K562 (cell line): ENCODE data around the gene INSL3. TPM values are rescaled to one million over a fixed set of nuclear protein-coding genes. Genes with fewer than 3 reads are reported as not detected.

Experiments used
- ATAC-seq: fragments of 200-7000 bp; cut with Tn5 transposase; 3 replicates; pipeline ENCODE4 v1.9.1; 2020; ENCODE audit warnings: moderate library complexity
- BruUV-seq: library from RNA; stranded (reverse); fragments of 400-500 nt; replicated peaks from 2 replicates; lab custom pipeline; 2021; lab: Mats Ljungman, UMichigan
- CTCF ChIA-PET: fragments of 300-600 bp; formaldehyde crosslinking; extraction: SDS; loops from one replicate; lab custom pipeline; 2021; ENCODE audit warnings: low intra/inter-chr PET ratio; lab: Yijun Ruan, JAX
- POLR2A ChIA-PET: fragments of 300-600, 350-650 bp; sonication (Branson Sonifier 250); formaldehyde crosslinking; extraction: SDS; loops from one replicate; lab custom pipeline; 2021; ENCODE audit warnings: antibody characterized with exemption, inconsistent platforms; lab: Yijun Ruan, JAX
- DNase-seq, 4 experiments: peaks; one replicate each; pipeline versions ENCODE4 v3.0.0 to v3.0.0-alpha.2; 2011 to 2018; ENCODE audit warnings: low spot score in 3 of 4, mixed read lengths in 3 of 4; ENCODE audit errors: extremely low read depth in 1 of 4
- FAIRE-seq: peaks from 2 replicates; lab custom pipeline; 2011; peaks lifted over from hg19 to GRCh38; lab: Jason Lieb, UNC
- H2AFZ ChIP-seq: 2 replicates; pipeline ENCODE4 v1.6.0; 2011; ENCODE audit warnings: low read depth, low read length, control low read depth, inconsistent platforms
- H3K27ac ChIP-seq: fragments of 200-600 bp; 3 replicates; pipeline ENCODE4 v1.8.0; 2011; ENCODE audit warnings: low read depth, mild to moderate bottlenecking, control low read depth, inconsistent platforms, low read length, moderate library complexity, mixed read lengths; ENCODE audit errors: extremely low read depth
- H3K27me3 ChIP-seq, 2 experiments: fragments of 300-600 bp in 1 of 2; 2 replicates in 1 of 2; 3 replicates in 1 of 2; pipeline versions ENCODE4 v1.6.0 to v1.8.0; 2011; ENCODE audit warnings: inconsistent platforms in 2 of 2, low read length in 2 of 2, mild to moderate bottlenecking in 1 of 2, mixed read lengths in 1 of 2, moderate library complexity in 1 of 2; ENCODE audit not compliant: control insufficient read depth in 2 of 2, insufficient read depth in 2 of 2
- H3K36me3 ChIP-seq: fragments of 300-600 bp; 3 replicates; pipeline ENCODE4 v1.8.0; 2011; ENCODE audit warnings: mild to moderate bottlenecking, low read length, inconsistent platforms; ENCODE audit not compliant: control insufficient read depth, insufficient read depth
- H3K4me1 ChIP-seq, 2 experiments: fragments of 200-600 bp in 1 of 2; replicated peaks in 1 of 2; 2 replicates in 1 of 2; 3 replicates in 1 of 2; pipeline versions ENCODE4 v1.5.1 to v1.8.0; 2011; ENCODE audit warnings: inconsistent platforms in 2 of 2, low read length in 2 of 2, mild to moderate bottlenecking in 1 of 2, mixed read lengths in 1 of 2, moderate library complexity in 1 of 2; ENCODE audit not compliant: control insufficient read depth in 2 of 2, insufficient read depth in 2 of 2
- H3K4me2 ChIP-seq: 2 replicates; pipeline ENCODE4 v1.6.1; 2011; ENCODE audit warnings: low read length, control low read depth, inconsistent platforms, mixed read lengths; ENCODE audit not compliant: insufficient read depth
- H3K4me3 ChIP-seq: fragments of 200-600 bp; sonication (generic), shearing (Covaris generic); 2 replicates; pipeline ENCODE4 v1.5.1; 2016; ENCODE audit warnings: control low read depth, inconsistent platforms
- H3K79me2 ChIP-seq: fragments of 200-600 bp; 3 replicates; pipeline ENCODE4 v1.8.0; 2011; ENCODE audit warnings: low read length, inconsistent platforms; ENCODE audit not compliant: control insufficient read depth, insufficient read depth
- H3K9ac ChIP-seq, 2 experiments: 2 replicates each; pipeline versions ENCODE4 v1.6.0 to v1.6.1; 2011; ENCODE audit warnings: low read depth in 2 of 2, low read length in 2 of 2, control low read depth in 1 of 2, inconsistent platforms in 1 of 2, mild to moderate bottlenecking in 1 of 2, mixed read lengths in 1 of 2; ENCODE audit not compliant: insufficient read depth in 1 of 2
- H3K9me1 ChIP-seq: one replicate; pipeline ENCODE4 v1.6.0; 2011; ENCODE audit warnings: inconsistent platforms, mild to moderate bottlenecking, low read length, moderate library complexity; ENCODE audit not compliant: control insufficient read depth, insufficient read depth
- H3K9me3 ChIP-seq: replicated peaks from 2 replicates; pipeline ENCODE4 v1.5.1; 2011; ENCODE audit warnings: low read depth, low read length, inconsistent platforms; ENCODE audit not compliant: control insufficient read depth, insufficient read depth
- H4K20me1 ChIP-seq: replicated peaks from 2 replicates; pipeline ENCODE4 v1.6.1; 2011; ENCODE audit warnings: low read length, inconsistent platforms, mixed read lengths; ENCODE audit not compliant: control insufficient read depth, insufficient read depth
- ARID1B ChIP-seq: fragments of 450-650 bp; IDR thresholded peaks from 2 replicates; pipeline ENCODE4 v1.6.1; 2016; ENCODE audit warnings: antibody characterized with exemption, mild to moderate bottlenecking, inconsistent platforms
- E2F5 ChIP-seq: sonication (generic); formaldehyde crosslinking; IDR thresholded peaks from 2 replicates; pipeline ENCODE4 v1.8.0; 2022; ENCODE audit warnings: mild to moderate bottlenecking, missing genetic modification reagents
- ELF1 ChIP-seq: fragments of 200-800 bp; sonication (Bioruptor generic); IDR thresholded peaks from 2 replicates; pipeline ENCODE4 v1.6.1; 2016; ENCODE audit warnings: missing genetic modification characterization, missing compliant biosample characterization
- ETV6 ChIP-seq, 3 experiments: fragments of 150-350 bp in 1 of 3; sonication (generic) in 1 of 3; formaldehyde crosslinking in 1 of 3; IDR thresholded peaks; 2 replicates each; pipeline versions ENCODE4 v1.6.1 to v1.8.0; 2014 to 2022; ENCODE audit warnings: borderline replicate concordance in 2 of 3, low read depth in 2 of 3, antibody characterized with exemption in 1 of 3, low read length in 1 of 3, mild to moderate bottlenecking in 1 of 3, missing genetic modification reagents in 1 of 3
- FOSL1 ChIP-seq: fragments of 200-800 bp; sonication (Bioruptor generic); conservative IDR thresholded peaks from 2 replicates; pipeline ENCODE4 v1.6.1; 2016; ENCODE audit warnings: missing genetic modification characterization, missing compliant biosample characterization
- IRF9 ChIP-seq: fragments of 450-650 bp; IDR thresholded peaks from 2 replicates; pipeline ENCODE4 v1.6.1; 2016; ENCODE audit warnings: missing biosample characterization, missing genetic modification characterization
- MEF2D ChIP-seq: conservative IDR thresholded peaks from 2 replicates; pipeline ENCODE4 v1.6.1; 2016; ENCODE audit warnings: low read depth, missing genetic modification characterization, missing compliant biosample characterization
- PPARD ChIP-seq: fragments of 250-450 bp; sonication (Bioruptor Pico); IDR thresholded peaks from 2 replicates; pipeline ENCODE4 v1.8.0; 2022; ENCODE audit warnings: inconsistent platforms, mild to moderate bottlenecking, moderate library complexity
- SNRNP70 ChIP-seq: fragments of 200-400 bp; formaldehyde crosslinking; optimal IDR thresholded peaks from 2 replicates; pipeline ENCODE3; 2017; ENCODE audit warnings: low read depth, low read length
- SP2 ChIP-seq: IDR thresholded peaks from 2 replicates; pipeline ENCODE4 v1.6.1; 2011; ENCODE audit warnings: mild to moderate bottlenecking, low read depth, low read length, moderate library complexity; ENCODE audit not compliant: poor library complexity, severe bottlenecking; ENCODE audit errors: extremely low read depth
- SREBF1 ChIP-seq: fragments of 150-350 bp; IDR thresholded peaks from 2 replicates; pipeline ENCODE4 v1.6.1; 2014; ENCODE audit warnings: antibody characterized with exemption, low read depth, low read length, borderline replicate concordance
- ZNF174 ChIP-seq: fragments of 250-450 bp; sonication (Bioruptor Pico); IDR thresholded peaks from 2 replicates; pipeline ENCODE4 v1.4.0; 2020; ENCODE audit warnings: mild to moderate bottlenecking
- ZNF445 ChIP-seq: fragments of 250-450 bp; sonication (Bioruptor Pico); IDR thresholded peaks from 2 replicates; pipeline ENCODE4 v1.4.0; 2020; ENCODE audit warnings: low read depth, mild to moderate bottlenecking, moderate library complexity
- ZNF512 ChIP-seq: IDR thresholded peaks from 2 replicates; pipeline ENCODE4 v1.6.1; 2016; ENCODE audit warnings: missing genetic modification characterization, missing compliant biosample characterization
- WGBS: fragments of 100-300 bp; shearing (Covaris generic); methylation state at CpG from one replicate; pipeline ENCODE4 v1.1.6; 2016; ENCODE audit warnings: low coverage, mixed read lengths; ENCODE audit not compliant: insufficient coverage; ENCODE audit errors: missing lambda C conversion rate; 5-methylcytosine and 5-hydroxymethylcytosine counted together
- in situ Hi-C: fragments of 300-500 bp; cut with MboI; formaldehyde crosslinking; loops from 4 replicates; pipeline ENCODE4 v1.15.0; 2018; ENCODE audit warnings: inconsistent platforms, mixed read lengths
- intact Hi-C: fragments of 100-400 bp; cut with micrococcal nuclease; formaldehyde crosslinking; loops from 2 replicates; pipeline ENCODE4 v1.14.2; 2022
- polyA plus RNA-seq, 8 experiments: library from polyadenylated mRNA; depleted of rRNA in 4 of 8; stranded (reverse) in 5 of 8; unstranded in 3 of 8; fragments of >200 nt; fragmentation: Nextera tagmentation in 2 of 8; fragmentation: Illumina TruSeq in 1 of 8; extraction: Ambion mirVana in 2 of 8; extraction: Trizol in 1 of 8; gene quantifications; 2 replicates each; pipeline versions ENCODE4 v1.2.1 to v1.2.3, GENCODE V29; 2011 to 2014; ENCODE audit warnings: inconsistent platforms in 1 of 8, missing spikeins in 1 of 8
- total RNA-seq, 7 experiments: library from RNA; depleted of rRNA in 6 of 7; stranded (reverse); fragments of >200 nt in 6 of 7; fragmentation: Illumina TruSeq in 2 of 7; extraction: Trizol in 2 of 7; gene quantifications; 2 replicates each; pipeline versions ENCODE4 v1.2.1 to v1.2.3, GENCODE V29; 2011 to 2021; ENCODE audit warnings: low replicate concordance in 1 of 7

INSL3 gene
- total and polyA plus RNA-seq, 9 of the 15 experiments (the other 6 are each of a cell fraction or from before 2014, with no cell fraction given), result not detected

- ATAC-seq, result peak; percentile 94
- peaks cover 3% of the 10 kb centered on the region for H3K9me1 ChIP-seq
- ChIA-PET CTCF (interaction anchor here (0.6 to 2.0 kb wide), 5 partner anchors 72 to 515 kb away, joined by 3 to 13 read pairs (median 7); partner anchors contain the start of gene CCDC124), POLR2A (interaction anchor here (0.5 to 4.0 kb wide), 36 partner anchors 10 to 617 kb away, joined by 3 to 51 read pairs (median 3); partner anchors contain the start of genes CCDC124, JAK3 and SLC5A5)
- H3K4me3 ChIP-seq, result peak within 1 kb of the TSS; percentile 82
- H3K9ac ChIP-seq, result peak within 1 kb of the TSS; percentile 99
- intact Hi-C loops, result loop anchor here (1.0 to 10.0 kb wide), 4 partner anchors 67 to 392 kb away; no protein-coding TSS in a partner anchor
- H3K4me2 ChIP-seq, result peak within 1 kb of the TSS; percentile 100
- peaks cover 48% of the 10 kb centered on the region for H3K36me3 ChIP-seq
- H2AFZ ChIP-seq, result peak within 1 kb of the TSS; percentile 85
- in situ Hi-C loops, result loop anchor here (5.0 to 10.0 kb wide), 3 partner anchors 155 to 412 kb away; partner anchors contain the start of gene TMEM221
- FAIRE-seq, result peak; percentile 99
- peaks cover 7 to 34% of the 10 kb centered on the region in 2 experiments; a peak in 4 of 5 replicates for H3K4me1 ChIP-seq
- peak; percentile 93 to 100 (median 94) for DNase-seq
- peaks cover 43% of the 10 kb centered on the region for H3K79me2 ChIP-seq
- under 1% methylated on average over 80 of the region's 80 CpGs for WGBS
- no peaks in the 10 kb centered on the region for H3K27me3 ChIP-seq
- no peaks in the 10 kb centered on the region for H3K9me3 ChIP-seq
- peaks cover 44% of the 10 kb centered on the region for H4K20me1 ChIP-seq
- BruUV-seq, result no TSS peak
- H3K27ac ChIP-seq, result peak within 1 kb of the TSS; percentile 91
- TF ChIP-seq E2F5 (CRISPR knock-in tag) (no peak; the same call in 1 of the 2 replicates), SNRNP70 (no peak), PPARD (CRISPR knock-in tag) (no peak), ETV6 (IDR thresholded peaks at IDR 0.05; ENCODE audit: borderline replicate concordance in 1 of 2, low read depth in 2 of 2, low read length in 1 of 2) (no peak), ETV6 (CRISPR knock-in tag; IDR thresholded peaks at IDR 0.05; ENCODE audit: borderline replicate concordance) (no peak), IRF9 (tag) (no peak), ZNF512 (no peak), SP2 (peak; percentile 93), MEF2D (tag) (no peak), FOSL1 (no peak), ARID1B (no peak), ELF1 (tag) (peak; percentile 81), ZNF174 (CRISPR knock-in tag) (no peak), SREBF1 (no peak), ZNF445 (no peak)
Measured at GRCh38 chr19:17859533-17860330, 38.4 kb upstream of the INSL3 start, which contains the start of gene RPL18A. RPL18A (plus strand) TSS chr19:17859910; CDS start chr19:17859957, 47 bp downstream.
